Hepatocyte (in vitro differentiated cells): Measurements from ENCODE around the gene TTC23. TPM values are rescaled to one million over a fixed set of nuclear protein-coding genes. Genes with fewer than 3 reads are reported as not detected.

Experiments used
- DNase-seq: peaks from one replicate; pipeline ENCODE4 v3.0.0-alpha.2; 2016; ENCODE audit warnings: low spot score
- H2AFZ ChIP-seq: fragments of 200-600 bp; sonication (generic); 2 replicates; pipeline ENCODE4 v1.6.0; 2016; ENCODE audit warnings: antibody characterized with exemption, mild to moderate bottlenecking
- H3K27ac ChIP-seq: fragments of 200-600 bp; sonication (generic); 2 replicates; pipeline ENCODE4 v1.5.1; 2016; ENCODE audit warnings: mild to moderate bottlenecking
- H3K27me3 ChIP-seq: fragments of 200-600 bp; sonication (generic); 2 replicates; pipeline ENCODE4 v1.6.1; 2016
- H3K36me3 ChIP-seq: fragments of 200-600 bp; sonication (generic); replicated peaks from 2 replicates; pipeline ENCODE4 v1.5.1; 2016; ENCODE audit warnings: low read depth; ENCODE audit not compliant: insufficient read depth
- H3K4me1 ChIP-seq: fragments of 200-600 bp; sonication (generic); 2 replicates; pipeline ENCODE4 v1.5.1; 2016; ENCODE audit warnings: mild to moderate bottlenecking, moderate library complexity; ENCODE audit not compliant: insufficient read depth
- H3K4me2 ChIP-seq: fragments of 200-600 bp; sonication (generic); 2 replicates; pipeline ENCODE4 v1.6.0; 2016
- H3K4me3 ChIP-seq: fragments of 200-600 bp; sonication (generic); 2 replicates; pipeline ENCODE4 v1.5.1; 2016; ENCODE audit warnings: mild to moderate bottlenecking
- H3K79me2 ChIP-seq: fragments of 200-600 bp; sonication (generic); 2 replicates; pipeline ENCODE4 v1.6.0; 2017; ENCODE audit warnings: mild to moderate bottlenecking
- H3K9me2 ChIP-seq: fragments of 200-600 bp; sonication (generic); replicated peaks from 2 replicates; pipeline ENCODE4 v1.6.0; 2017; ENCODE audit warnings: mild to moderate bottlenecking; ENCODE audit not compliant: insufficient read depth
- H3K9me3 ChIP-seq: fragments of 200-600 bp; sonication (generic); 2 replicates; pipeline ENCODE4 v1.5.1; 2016; ENCODE audit warnings: low read depth, mild to moderate bottlenecking
- H4K20me1 ChIP-seq: fragments of 200-600 bp; sonication (generic); 2 replicates; pipeline ENCODE4 v1.6.0; 2016; ENCODE audit warnings: mild to moderate bottlenecking; ENCODE audit not compliant: insufficient read depth, poor library complexity, severe bottlenecking
- EZH2 ChIP-seq: fragments of 200-600 bp; sonication (generic); IDR thresholded peaks from 2 replicates; pipeline ENCODE4 v1.6.1; 2016; ENCODE audit warnings: antibody characterized with exemption, mild to moderate bottlenecking, borderline replicate concordance
- EZH2phosphoT487 ChIP-seq: fragments of 200-600 bp; sonication (generic); IDR thresholded peaks from one replicate; pipeline ENCODE4 v1.6.1; 2018; ENCODE audit warnings: antibody characterized with exemption, mild to moderate bottlenecking, low read depth, moderate library complexity; ENCODE audit not compliant: unreplicated experiment, severe bottlenecking
- WGBS: methylation state at CpG from one replicate; pipeline ENCODE4 v1.1.6; 2016; ENCODE audit warnings: low lambda C conversion rate; ENCODE audit errors: missing lambda C conversion rate; 5-methylcytosine and 5-hydroxymethylcytosine counted together
- polyA plus RNA-seq: library from polyadenylated mRNA; unstranded; fragments of >200 nt; fragmentation: Nextera tagmentation; extraction: Ambion mirVana; gene quantifications from 2 replicates; pipeline ENCODE4 v1.2.1, GENCODE V29; 2016
- total RNA-seq: library from RNA; depleted of rRNA; stranded (reverse); fragments of >200 nt; gene quantifications from 2 replicates; pipeline ENCODE4 v1.2.3, GENCODE V29; 2014
- TF ChIP-seq, protein P1 (sequence below): fragments of 200-600 bp; sonication (generic); IDR thresholded peaks from 2 replicates; pipeline ENCODE4 v1.5.1; 2016; ENCODE audit warnings: antibody characterized with exemption, mild to moderate bottlenecking; ENCODE audit not compliant: poor library complexity

The TTC23 gene
- total and polyA plus RNA-seq, 2 experiments from 2014 or later = 31.3 to 46.3 TPM

DNA sequence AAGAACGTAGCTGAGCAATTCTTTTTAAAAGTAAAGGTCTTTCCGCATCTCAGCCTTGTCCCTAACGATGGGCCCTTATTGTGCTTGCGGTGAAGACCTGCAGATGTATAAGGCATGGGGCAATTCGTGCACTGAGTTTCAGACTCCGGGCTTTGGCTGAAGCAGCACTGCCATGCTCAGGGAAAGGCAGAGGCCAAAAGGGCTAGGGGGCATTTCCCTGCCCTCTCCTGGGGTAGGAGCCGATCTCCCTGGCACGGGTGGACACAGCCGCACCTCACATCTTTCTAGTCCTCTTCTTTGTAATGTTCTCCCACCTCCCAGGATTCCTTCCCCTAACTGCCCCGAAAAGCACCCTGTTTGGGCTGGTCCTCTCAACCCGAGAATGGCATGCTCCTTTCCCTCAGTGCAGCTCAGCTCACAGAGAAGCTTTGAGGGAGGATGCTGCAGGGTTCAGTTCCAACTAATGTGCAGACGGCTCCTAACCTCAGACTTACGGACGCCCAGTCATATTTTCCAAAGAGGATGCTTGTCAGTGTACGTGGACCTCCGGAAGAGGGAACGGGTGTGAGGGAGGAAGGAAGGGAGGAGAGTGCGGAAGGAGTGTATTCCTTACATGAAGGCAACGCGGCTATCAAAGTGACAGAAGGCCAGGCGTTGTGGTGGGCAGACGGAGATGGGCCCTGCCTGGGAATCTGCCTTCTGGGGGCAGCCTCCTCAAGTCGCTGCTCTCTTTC is 83.3 kb downstream of the TTC23 start:
- Histone ChIP-seq H3K4me1 (peaks cover 7% of the 10 kb centered on the region), H3K4me3 (no peak overlapping the region), H3K4me2 (no peak overlapping the region), H3K9me3 (no peaks in the 10 kb centered on the region), H3K9me2 (no peaks in the 10 kb centered on the region), H2AFZ (no peak overlapping the region), H4K20me1 (no peaks in the 10 kb centered on the region), H3K36me3 (no peaks in the 10 kb centered on the region), H3K79me2 (no peaks in the 10 kb centered on the region), H3K27me3 (no peaks in the 10 kb centered on the region), H3K27ac (no peak overlapping the region)
- WGBS = 88% methylated on average over 21 of the region's 23 CpGs
- TF ChIP-seq EZH2 = no peak
- no peak for TF ChIP-seq EZH2phosphoT487
- TF ChIP-seq, protein P1, sequence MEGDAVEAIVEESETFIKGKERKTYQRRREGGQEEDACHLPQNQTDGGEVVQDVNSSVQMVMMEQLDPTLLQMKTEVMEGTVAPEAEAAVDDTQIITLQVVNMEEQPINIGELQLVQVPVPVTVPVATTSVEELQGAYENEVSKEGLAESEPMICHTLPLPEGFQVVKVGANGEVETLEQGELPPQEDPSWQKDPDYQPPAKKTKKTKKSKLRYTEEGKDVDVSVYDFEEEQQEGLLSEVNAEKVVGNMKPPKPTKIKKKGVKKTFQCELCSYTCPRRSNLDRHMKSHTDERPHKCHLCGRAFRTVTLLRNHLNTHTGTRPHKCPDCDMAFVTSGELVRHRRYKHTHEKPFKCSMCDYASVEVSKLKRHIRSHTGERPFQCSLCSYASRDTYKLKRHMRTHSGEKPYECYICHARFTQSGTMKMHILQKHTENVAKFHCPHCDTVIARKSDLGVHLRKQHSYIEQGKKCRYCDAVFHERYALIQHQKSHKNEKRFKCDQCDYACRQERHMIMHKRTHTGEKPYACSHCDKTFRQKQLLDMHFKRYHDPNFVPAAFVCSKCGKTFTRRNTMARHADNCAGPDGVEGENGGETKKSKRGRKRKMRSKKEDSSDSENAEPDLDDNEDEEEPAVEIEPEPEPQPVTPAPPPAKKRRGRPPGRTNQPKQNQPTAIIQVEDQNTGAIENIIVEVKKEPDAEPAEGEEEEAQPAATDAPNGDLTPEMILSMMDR = no peak
- DNase-seq = no peak

DNA sequence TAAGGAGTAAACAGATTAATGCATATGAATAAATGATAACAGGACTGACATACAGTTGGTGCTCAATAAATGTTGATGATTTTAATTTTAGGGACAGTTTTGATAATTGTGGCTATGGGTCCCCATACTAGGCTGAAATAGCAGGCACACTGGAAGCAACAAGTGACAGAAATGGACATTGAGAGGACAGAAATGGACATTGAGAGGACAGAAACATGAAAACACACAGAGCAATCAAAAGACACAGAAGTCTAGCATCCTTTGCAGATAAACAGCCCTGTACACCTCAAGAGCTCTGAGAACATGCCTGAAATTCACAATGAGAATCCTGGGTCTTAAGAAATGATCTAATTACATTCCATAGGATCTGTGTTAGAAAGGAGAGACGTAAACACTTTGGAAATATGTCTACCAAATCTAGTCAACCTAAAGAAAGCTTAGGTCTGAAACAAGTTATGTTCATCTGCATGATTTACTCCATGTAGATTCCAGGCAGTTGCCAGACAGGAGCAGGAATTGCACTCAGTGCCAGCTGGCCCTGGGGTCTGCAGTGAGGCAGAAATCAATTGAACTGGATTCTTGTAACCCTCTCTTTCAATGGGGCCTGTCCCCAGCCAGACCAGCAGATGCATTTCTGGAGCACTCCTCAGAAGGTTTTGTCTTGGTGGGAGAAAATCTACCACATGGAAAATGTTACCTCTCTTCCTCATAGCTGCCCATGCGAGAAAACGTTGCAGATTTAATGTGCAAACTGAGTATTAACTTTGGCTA is 84.2 kb downstream of the TTC23 start:
- 89% methylated on average over 3 of the region's 3 CpGs for WGBS
- DNase-seq = no peak
- no peak overlapping the region for H3K27ac ChIP-seq
- no peaks in the 10 kb centered on the region for H3K36me3 ChIP-seq
- TF ChIP-seq EZH2phosphoT487 (no peak), EZH2 (no peak)
- TF ChIP-seq, protein P1 = no peak
- H3K27me3 ChIP-seq = no peaks in the 10 kb centered on the region
- H3K4me2 ChIP-seq = no peak overlapping the region
- H3K4me3 ChIP-seq = no peak overlapping the region
- peaks cover 7% of the 10 kb centered on the region for H3K4me1 ChIP-seq
- H3K9me2 ChIP-seq = no peaks in the 10 kb centered on the region
- no peak overlapping the region for H2AFZ ChIP-seq
- no peaks in the 10 kb centered on the region for H3K9me3 ChIP-seq
- H4K20me1 ChIP-seq = no peaks in the 10 kb centered on the region
- no peaks in the 10 kb centered on the region for H3K79me2 ChIP-seq

DNA sequence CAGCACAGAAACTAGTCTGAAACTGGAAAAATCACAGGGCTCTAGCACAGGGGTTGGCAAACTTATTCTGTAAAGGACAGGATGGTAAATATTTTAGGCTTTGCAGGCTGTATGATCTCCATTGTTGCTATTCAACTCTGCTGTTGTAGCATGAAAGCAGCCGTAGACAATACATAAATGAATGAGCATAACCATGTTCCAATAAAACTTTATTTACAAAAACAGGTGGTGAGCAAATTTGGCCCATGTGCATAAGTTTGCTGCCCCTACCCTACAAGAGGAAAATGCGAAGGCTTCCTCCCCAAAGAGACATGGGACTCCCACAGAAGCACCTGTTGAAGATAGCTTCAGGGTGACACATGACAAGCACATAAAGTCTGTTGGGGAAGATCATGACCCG is 85.3 kb downstream of the TTC23 start:
- no peak for DNase-seq
- Histone ChIP-seq H3K4me3 (no peak overlapping the region), H2AFZ (no peak overlapping the region), H4K20me1 (no peaks in the 10 kb centered on the region), H3K9me3 (no peaks in the 10 kb centered on the region), H3K79me2 (no peaks in the 10 kb centered on the region), H3K9me2 (no peaks in the 10 kb centered on the region), H3K4me1 (peaks cover 3% of the 10 kb centered on the region), H3K27me3 (no peaks in the 10 kb centered on the region), H3K36me3 (no peaks in the 10 kb centered on the region), H3K27ac (no peak overlapping the region), H3K4me2 (no peak overlapping the region)
- WGBS = 95% methylated on average over 3 of the region's 3 CpGs
- no peak for TF ChIP-seq EZH2phosphoT487
- no peak for TF ChIP-seq EZH2
- TF ChIP-seq, protein P1 = no peak
